Hematopoietic multipotent progenitor cell treated with erythropoietin and hydrocortisone succinate and interleukin-3 and kit ligand, for 8 days (in vitro differentiated cells): ENCODE results near the gene NCAPD3.
"Not testable (repeated sequence)": the region's sequence is repeated elsewhere in the genome, so short reads cannot be mapped to it uniquely, and the experiment has no call there.

Source experiments
- DNase-seq: peaks from one replicate; pipeline ENCODE4 v3.0.0-alpha.2; 2015

Gene NCAPD3

GRCh38 chr11:134224710-134225664 lies 1.2 kb upstream of the NCAPD3 start:
- peak; percentile 89 for DNase-seq

DNA sequence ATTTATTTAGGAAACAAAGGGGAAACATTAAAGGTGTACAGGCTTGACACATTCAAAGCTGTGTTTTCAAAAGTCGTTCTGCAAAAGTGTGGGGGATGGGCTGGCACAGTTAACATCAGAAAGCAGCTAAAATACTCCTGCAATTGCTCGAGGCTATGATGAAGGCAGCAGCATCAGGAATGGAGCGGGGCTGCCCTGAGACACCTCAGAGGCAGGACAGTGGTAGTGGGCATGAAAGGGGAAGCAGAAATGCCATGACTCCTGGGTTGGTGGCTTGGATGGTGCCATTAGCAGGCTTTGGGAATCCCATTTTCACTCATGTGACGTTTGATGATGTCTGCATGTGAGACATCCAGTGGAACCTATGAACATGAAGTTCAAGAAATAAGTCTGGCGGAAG lies 646 bp downstream of the NCAPD3 start:
- DNase-seq: peak; percentile 28

DNA sequence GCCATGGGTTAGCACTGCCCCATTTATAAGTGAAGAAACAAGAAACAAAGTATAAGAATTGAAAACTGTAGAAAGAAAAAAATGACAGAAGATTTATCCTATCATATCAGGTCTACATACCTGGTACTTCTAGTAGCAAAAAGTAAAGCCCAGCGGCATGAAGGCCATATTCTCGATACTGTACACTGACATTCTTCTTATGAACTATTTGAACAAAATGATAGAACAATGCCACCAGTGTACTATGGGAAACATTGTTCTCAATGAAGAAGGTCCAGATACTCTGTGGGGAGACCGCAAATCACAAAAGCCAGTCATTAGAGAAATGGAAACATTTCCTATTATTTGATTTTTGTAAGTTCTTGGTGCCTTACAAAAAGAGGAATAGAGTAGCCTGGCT lies 7.0 kb downstream of the NCAPD3 start:
- DNase-seq: no peak

DNA sequence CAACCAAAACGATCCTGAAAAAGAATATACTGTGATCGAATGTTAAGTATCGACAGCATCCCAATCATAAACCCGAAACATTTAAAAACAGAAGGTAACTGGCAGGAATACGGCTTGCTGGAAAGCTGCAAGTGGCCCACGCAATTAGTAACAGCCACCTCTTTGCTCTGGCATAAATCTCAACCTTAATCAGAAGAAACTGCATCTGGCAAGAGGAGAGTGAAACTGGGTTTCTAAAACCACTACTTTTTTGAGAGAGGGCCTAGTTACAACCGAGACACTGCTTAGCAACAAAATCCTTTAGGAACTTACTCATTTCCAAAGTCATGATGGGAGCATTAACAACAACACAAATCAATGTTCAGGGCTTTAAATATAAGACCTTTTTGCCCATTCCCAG lies 7.9 kb downstream of the NCAPD3 start:
- no peak for DNase-seq

GRCh38 chr11:134207538-134208239 lies 16.1 kb downstream of the NCAPD3 start:
- peak; percentile 61 for DNase-seq

DNA sequence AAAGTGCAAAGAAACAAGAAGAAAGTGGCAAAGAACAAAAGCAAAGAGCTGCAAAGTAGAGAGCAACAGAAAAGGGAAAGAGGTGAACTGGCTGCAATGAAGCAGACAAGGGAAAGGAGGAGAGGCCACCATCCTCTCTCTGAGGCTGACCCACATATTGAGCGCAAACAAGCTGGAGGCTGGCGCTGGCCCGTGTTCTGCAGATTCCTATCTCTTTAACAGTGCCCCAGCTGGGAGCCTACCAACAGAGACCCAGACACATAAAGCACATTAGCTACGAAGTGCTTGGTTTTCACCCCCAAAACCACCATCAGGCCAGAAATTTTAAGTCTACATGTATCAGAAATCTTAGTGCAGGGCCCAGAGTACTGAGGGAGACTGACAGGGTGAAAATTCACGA lies 17.6 kb downstream of the NCAPD3 start:
- DNase-seq: no peak

GRCh38 chr11:134205729-134206128 lies 18.0 kb downstream of the NCAPD3 start:
- DNase-seq: no peak

DNA sequence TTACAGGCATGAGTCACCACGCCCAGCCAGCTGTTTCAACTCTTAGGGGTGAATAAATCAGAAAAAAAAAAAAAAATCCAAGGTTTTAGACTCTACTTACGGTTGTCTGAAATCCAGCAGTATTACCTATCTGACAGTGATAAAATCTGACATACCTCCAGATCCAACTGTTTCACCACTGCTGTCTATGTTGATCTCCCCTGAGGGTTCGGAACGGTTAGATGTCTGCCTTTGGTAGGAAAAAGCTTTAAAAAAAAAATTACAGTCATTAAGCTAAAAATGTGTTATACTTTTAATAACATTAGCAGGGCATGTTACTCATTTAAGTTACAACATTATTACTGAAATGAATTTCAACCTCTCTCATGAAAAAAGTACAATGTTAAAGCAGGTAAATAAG lies 21.1 kb downstream of the NCAPD3 start:
- no peak for DNase-seq

DNA sequence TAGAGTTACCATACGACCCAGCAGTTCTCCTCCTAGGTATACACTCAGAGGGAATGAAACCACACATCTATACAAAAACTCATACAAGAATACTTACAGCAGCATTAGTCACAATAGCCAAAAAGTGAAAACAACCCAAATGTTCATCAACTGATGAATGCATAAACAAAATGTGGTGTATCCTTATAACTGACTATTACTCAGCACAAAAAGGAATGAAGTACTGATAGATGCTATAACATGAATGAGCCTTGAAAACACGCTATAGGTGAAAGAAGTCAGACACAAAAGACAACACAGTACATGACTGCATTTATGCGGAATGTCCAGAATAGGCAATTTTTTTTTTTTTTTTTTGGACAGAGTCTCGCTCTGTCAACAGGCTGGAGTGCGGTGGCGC lies 23.1 kb downstream of the NCAPD3 start:
- no peak for DNase-seq

- DNase-seq: no peak
These were observed 24.2 kb downstream of the NCAPD3 start for GRCh38 chr11:134199531-134199930.

DNA sequence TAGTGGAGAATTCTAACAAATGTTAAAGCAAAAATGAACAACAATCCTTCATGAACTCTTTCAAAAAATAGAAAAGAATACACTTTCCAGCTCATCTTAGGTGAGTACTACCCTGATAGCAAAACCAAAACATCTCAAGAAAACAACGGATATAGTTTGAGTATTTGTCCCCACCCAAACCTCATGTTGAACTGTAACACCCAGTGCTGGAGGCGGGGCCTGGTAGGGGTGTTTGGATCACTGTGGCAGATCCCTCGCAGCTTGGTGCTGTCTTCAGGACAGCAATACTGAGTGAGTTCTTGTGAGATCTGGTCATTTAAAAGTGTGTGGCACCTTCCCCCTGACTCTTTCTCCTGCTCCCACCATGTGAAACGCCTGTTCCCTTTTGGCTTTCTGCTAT lies 27.0 kb downstream of the NCAPD3 start:
- DNase-seq: peak; percentile 5

- not testable (repeated sequence) for DNase-seq
These were observed 35.7 kb downstream of the NCAPD3 start for GRCh38 chr11:134188092-134188491.

DNA sequence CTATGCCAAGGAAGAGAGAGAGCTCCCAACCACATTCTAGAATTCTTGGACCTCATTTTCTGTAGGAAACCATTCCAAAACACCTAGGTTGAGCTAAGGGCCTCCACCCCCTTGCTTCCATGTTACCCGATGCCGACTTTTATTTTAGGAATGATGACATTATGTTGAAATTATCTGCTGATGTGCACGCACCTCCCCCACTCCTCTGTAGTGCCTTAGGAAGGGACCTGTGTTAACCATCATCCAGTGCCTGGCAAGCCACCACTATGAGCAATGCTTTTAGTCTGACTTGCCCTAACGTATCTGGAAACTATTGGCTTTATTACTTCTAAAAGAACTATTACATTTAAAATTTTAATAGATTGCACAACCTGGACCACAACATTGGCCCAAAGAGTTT lies 42.1 kb downstream of the NCAPD3 start:
- no peak for DNase-seq

GRCh38 chr11:134178032-134178674 lies 45.6 kb downstream of the NCAPD3 start:
- no peak for DNase-seq

GRCh38 chr11:134176284-134176683 lies 47.5 kb downstream of the NCAPD3 start:
- DNase-seq: no peak

GRCh38 chr11:134173296-134173695 lies 50.5 kb downstream of the NCAPD3 start:
- no peak for DNase-seq

GRCh38 chr11:134171951-134172350 lies 51.8 kb downstream of the NCAPD3 start:
- no peak for DNase-seq

DNA sequence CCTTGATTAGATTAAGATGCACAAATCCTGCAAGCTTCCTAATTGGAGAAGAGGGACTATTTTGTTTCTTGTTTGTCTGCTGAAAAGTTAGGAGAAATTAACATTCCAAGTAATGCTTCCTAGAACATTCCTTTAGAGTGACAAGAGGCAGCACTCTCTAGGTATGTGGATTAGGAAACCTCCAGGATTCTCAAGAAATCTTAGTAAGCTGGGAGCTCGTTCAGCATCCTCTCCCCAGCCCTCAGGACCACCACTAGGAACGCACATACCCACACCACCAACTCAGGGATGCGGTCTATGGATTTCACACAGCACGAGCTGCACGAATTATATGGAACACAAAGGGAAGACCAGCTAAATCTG lies 52.9 kb downstream of the NCAPD3 start:
- no peak for DNase-seq

DNA sequence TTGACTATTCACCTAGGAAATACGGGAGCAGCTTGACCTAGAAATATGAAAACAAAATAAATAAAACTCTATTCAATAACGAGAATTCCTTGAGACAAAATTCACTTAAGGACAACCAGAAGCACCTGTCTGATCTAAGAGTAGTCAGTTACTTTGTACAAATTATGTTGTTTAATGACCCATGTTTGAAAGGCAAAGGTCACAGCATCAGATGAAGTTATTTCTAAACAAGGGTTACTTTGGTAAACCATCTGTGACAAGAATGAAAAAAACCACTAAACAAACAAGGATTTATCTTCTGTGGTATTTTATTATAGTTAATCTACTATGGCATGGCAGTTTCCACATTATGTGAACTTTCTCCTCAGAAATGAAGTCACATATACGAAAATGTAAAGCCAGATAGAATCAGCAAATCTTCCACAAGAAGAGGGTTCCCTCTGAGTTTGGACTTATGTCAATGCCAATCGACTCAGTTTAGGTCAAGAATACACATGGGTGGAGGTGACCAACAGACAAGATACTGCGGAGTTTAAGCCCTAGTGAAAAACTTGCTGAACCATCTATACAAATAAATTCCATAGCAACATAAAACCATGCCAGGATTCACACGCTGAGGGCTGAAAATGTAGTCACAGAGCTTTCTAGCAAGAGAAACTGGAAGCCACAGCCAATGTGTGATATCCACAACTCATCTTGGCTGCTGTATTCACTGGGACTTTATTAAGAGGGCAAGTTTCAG lies 53.4 kb downstream of the NCAPD3 start:
- no peak for DNase-seq

DNA sequence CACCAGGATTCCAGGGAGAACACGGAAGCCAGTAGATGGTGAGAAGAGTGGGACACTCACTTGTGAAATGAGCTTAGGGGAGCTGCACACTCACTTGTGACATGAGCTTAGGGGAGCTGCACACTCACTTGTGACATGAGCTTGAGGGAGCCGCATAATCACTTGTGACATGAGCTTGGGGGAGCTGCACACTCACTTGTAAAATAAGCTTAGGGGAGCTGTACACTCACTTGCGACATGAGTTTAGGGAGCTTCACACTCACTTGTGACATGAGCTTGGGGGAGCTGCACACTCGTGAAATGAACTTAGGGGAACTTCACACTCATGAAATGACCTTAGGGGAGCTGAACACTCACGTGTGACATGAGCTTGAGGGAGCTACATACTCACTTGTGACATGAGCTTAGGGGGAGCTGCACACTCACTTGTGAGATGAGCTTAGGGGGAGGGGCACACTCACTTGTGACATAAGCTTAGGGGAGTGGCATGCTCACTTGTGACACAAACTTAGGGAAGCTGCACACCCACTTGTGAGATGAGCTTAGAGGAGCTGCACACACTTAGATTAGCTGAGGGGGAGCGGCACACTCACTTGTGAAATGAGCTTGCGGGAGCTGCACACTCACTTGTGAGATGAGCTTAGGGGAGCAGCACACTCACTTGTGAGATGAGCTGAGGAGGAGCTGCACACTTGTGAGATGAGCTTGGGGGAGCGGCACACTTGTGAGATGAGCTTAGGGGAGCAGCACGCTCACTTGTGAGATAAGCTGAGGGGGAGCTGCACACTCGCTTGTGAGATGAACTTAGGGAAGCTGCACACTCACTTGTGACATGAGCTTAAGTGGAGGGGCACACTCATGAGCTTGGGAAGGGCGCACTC lies 59.0 kb downstream of the NCAPD3 start:
- no peak for DNase-seq

- DNase-seq: no peak
These were observed 64.1 kb downstream of the NCAPD3 start for GRCh38 chr11:134159652-134160051.

- DNase-seq: no peak
These were observed 65.7 kb downstream of the NCAPD3 start for GRCh38 chr11:134158023-134158422.
